Stimulated activated CD8-positive, alpha-beta memory T cell treated with anti-CD3 and anti-CD28 coated beads, Interleukin-2, amount 100 ng/mL, for 1 hour (primary cell): ENCODE data around the gene GMDS.

ENCODE experiments used
- DNase-seq, 2 donors: peaks; one replicate each; pipeline ENCODE4 v3.0.0-alpha.2; 2020; ENCODE audit warnings: low read depth in 2 of 2

GMDS gene

GRCh38 chr6:2205396-2205795 lies 40.0 kb downstream of the GMDS start:
- no peak for DNase-seq

GRCh38 chr6:2204272-2204671 lies 41.1 kb downstream of the GMDS start:
- DNase-seq = no peak

GRCh38 chr6:2203264-2203663 lies 42.1 kb downstream of the GMDS start:
- DNase-seq = no peak

GRCh38 chr6:2197984-2198383 lies 47.4 kb downstream of the GMDS start:
- no peak for DNase-seq

GRCh38 chr6:2197177-2197671 lies 48.2 kb downstream of the GMDS start:
- DNase-seq = no peak

GRCh38 chr6:2196079-2196679 lies 49.2 kb downstream of the GMDS start:
- no peak for DNase-seq

GRCh38 chr6:2194643-2195042 lies 50.8 kb downstream of the GMDS start:
- no peak for DNase-seq

- DNase-seq = no peak
Measured at GRCh38 chr6:2193931-2194330, 51.5 kb downstream of the GMDS start.

GRCh38 chr6:2192976-2193375 lies 52.4 kb downstream of the GMDS start:
- DNase-seq = no peak

- no peak for DNase-seq
Measured at GRCh38 chr6:2191390-2191740, 54.0 kb downstream of the GMDS start.

GRCh38 chr6:2190661-2191389 lies 54.6 kb downstream of the GMDS start:
- no peak for DNase-seq

- DNase-seq = no peak
Measured at GRCh38 chr6:2188856-2189384, 56.5 kb downstream of the GMDS start.

GRCh38 chr6:2188397-2188796 lies 57.0 kb downstream of the GMDS start:
- no peak for DNase-seq

GRCh38 chr6:2187826-2188225 lies 57.6 kb downstream of the GMDS start:
- no peak for DNase-seq

- no peak for DNase-seq
Measured at GRCh38 chr6:2186516-2186915, 58.9 kb downstream of the GMDS start.

GRCh38 chr6:2185466-2185865 lies 59.9 kb downstream of the GMDS start:
- DNase-seq = no peak

GRCh38 chr6:2184700-2185455 lies 60.5 kb downstream of the GMDS start:
- DNase-seq = no peak

- no peak for DNase-seq
Measured at GRCh38 chr6:2183752-2184151, 61.7 kb downstream of the GMDS start.

GRCh38 chr6:2183246-2183645 lies 62.2 kb downstream of the GMDS start:
- no peak for DNase-seq

GRCh38 chr6:2182251-2182650 lies 63.2 kb downstream of the GMDS start:
- DNase-seq = no peak

- no peak for DNase-seq
Measured at GRCh38 chr6:2181567-2181966, 63.8 kb downstream of the GMDS start.

GRCh38 chr6:2179950-2180349 lies 65.5 kb downstream of the GMDS start:
- DNase-seq = no peak

GRCh38 chr6:2179241-2179640 lies 66.2 kb downstream of the GMDS start:
- DNase-seq = no peak
